Stimulated activated CD8-positive, alpha-beta memory T cell treated with anti-CD3 and anti-CD28 coated beads, Interleukin-12 subunit alpha, Interleukin-12 subunit beta, amount 100 ng/mL, for 1 hour (primary cell): ENCODE results near the gene EHMT2.
"Not testable (repeated sequence)": the region's sequence is repeated elsewhere in the genome, so short reads cannot be mapped to it uniquely, and the experiment has no call there.

Experiments
- DNase-seq: peaks from one replicate; pipeline ENCODE4 v3.0.0-alpha.2; 2020; ENCODE audit warnings: low read depth

EHMT2 gene

DNA sequence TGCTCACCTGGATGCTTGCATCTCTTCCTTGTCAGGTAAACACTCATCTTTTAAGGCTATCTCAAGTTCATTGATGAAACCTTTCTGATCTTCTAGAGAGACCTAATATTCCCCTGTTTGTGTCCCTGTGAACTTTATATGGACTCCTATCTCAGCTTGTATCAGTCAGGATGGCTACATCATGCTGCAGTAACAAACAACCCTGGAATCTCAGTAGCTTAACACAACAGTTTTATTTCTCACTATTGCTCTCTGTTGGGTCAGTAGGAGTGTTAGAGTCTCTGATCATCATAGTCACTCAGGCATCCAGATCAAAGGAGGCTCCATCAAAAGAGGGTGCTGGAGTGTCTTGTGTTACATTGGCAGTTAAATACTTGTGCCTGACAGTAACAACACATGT lies 17.9 kb upstream of the EHMT2 start:
- DNase-seq: no peak

DNA sequence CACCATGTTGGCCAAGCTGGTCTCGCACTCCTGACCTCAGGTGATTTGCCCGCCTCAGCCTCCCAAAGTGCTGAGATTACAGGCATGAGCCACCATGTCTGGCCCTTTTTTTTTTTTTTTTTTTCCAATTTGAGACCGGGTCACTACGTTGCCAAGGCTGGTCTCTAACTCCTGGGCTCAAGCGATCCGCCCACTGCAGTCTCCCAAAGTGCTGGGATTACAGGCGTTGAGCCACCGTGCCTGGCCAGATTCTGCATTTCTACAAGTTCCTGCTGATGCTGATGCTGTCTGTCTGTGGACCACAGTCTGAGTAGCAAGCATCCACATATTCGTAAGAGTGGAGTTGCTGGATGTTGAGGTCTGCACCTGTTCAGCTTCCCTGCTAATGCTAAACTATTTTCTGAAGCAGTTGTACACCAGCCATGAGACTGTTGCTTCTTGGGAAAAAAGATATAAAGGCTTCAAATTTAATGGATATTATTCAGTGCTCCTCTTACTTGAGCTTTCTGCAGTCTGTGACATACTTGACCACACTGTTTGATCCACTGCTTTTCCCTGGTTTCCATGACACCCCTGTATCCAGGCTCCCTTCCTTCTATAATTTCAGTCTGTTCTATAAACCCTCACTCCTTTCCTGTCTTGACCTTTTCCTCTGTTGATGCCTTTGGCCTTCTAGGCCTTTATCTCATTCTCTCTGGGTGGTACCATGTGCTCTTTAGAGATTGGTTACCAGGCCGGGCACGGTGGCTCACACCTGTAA lies 14.5 kb upstream of the EHMT2 start:
- DNase-seq: no peak

DNA sequence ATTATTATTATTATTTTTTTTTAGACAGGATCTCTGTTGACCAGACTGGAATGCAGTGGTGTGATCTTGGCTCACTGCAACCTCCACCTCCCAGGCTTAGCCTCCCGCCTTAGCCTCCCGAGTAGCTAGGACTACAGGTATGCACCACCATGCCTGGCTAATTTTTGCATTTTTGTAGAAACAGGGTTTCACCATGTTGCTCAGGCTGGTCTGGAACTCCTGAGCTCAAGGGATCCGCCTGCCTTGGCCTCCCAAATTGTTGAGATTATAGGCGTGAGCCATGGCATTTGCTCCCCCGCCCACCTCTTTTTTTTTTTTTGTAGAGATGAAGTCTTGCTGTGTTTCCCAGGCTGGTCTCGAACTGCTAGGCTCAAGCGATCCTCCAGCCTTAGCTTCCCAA lies 11.8 kb upstream of the EHMT2 start:
- not testable (repeated sequence) for DNase-seq

DNA sequence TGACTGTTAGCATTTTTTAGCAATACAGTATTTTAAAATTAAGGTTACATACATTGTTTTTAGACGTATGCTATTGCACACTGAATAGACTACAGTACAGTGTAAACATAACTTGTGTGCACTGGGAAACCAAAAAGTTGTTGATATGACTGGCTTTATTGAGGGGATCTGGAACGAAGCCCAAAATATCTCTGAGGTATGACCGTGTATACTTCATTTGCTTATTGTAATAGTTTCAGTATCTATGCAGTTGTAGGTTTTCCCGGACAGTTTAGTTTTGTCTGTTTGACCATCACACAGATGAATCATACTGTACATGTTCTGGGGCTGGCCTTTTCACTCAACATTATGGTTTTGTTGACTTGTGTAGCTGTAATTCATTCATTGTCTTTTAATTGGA lies 11.3 kb upstream of the EHMT2 start:
- no peak for DNase-seq

DNA sequence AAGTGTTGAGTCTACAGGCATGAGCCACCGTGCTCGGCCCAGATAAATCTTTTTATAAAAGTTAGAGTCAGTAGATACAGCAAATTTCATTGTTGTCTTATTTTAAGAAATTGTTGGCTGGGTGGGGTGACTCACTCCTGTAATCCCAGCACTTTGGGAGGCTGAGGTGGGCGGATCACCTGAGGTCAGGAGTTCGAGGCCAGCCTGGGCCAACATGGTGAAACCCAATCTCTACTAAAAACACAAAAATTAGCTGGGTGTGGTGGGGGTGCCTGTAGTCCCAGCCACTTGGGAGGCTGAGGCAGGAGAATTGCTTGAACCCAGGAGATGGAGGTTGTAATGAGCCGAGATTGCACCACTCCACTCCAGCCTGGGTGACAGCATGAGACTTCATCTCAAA lies 10.8 kb upstream of the EHMT2 start:
- not testable (repeated sequence) for DNase-seq

DNA sequence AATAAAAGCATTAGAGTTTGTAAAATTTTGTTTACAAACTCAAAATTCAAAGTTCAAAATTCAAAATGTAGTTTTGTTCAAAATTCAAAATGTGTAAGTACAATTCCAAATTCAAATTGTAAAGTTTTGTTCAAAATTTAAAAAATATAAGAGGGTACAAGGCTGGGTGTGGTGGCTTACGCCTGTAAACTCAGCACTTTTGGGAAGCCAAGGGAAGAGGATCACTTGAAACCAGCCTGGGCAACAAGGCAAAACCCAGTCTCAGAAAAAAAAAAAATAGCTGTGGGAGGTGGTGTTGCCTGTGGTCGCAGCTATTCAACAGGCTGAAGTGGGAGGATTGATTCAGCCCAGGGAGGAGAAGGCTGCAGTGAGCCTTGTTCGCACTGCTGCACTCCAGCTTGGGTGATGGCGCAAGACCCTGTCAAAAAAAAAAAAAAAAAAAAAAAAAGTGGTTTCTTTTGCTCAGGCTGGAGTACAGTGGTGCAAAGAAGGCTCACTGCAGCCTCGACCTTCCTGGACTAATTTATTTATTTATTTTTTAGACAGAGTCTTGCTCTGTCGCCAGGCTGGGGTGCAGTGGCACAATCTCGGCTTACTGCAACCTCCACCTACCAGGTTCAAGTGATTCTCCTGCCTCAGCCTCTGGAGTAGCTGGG lies 9.8 kb upstream of the EHMT2 start:
- DNase-seq: no peak

DNA sequence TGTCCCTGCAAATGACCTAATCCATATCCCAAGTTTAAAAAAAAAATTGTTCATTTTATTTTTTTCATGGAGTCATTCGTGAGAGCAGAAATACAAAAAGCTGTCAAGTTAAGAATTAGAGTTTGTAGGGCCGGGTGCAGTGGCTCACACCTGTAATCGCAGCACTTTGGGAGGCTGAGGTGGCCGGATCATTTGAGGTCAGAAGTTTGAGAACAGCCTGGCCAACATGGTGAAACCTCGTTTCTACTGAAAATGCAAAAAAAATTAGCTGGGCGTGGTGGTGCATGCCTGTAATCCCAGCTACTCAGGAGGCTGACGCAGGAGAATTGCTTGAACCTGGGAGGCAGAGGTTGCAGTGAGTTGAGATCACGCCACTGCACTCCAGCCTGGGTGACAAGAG lies 9.2 kb upstream of the EHMT2 start:
- not testable (repeated sequence) for DNase-seq

DNA sequence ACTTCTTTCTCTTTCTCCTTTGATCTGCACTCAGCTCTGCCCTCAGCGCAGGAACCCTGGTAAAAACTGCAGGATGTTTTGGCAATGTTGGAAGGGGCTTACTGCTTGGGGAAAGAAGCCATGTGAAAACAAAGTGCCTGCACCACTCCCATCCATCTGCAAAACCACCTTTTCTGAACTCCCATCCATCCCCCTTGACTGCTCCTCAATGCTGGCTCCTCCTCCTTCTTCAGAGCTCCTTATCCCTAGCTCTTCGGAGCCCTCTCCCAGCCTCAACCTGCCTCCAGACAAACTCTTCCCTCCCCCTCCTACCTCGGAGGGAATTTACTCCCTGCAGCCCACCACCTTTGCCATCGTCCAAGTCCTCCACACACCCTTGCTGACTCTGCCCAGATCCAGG lies 8.6 kb upstream of the EHMT2 start:
- no peak for DNase-seq

DNA sequence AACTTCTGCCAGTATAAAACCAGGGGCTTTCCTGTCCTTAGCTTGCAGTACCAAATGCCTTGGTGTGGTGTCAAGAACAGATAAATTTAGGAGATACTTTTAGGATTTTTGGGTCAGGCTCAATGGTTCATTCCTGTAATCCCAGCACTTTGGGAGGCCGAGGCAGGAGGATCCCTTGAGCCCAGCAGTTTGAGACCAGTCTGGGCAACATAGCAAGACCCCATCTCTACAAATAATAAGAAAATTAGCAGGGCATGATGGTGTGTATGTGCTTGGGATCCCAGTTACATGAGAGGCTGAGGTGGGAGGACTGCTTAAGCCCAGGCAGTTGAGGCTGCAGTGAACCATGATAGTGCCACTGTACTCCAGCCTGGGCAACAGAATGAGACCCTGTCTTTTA lies 7.5 kb upstream of the EHMT2 start:
- DNase-seq: no peak

DNA sequence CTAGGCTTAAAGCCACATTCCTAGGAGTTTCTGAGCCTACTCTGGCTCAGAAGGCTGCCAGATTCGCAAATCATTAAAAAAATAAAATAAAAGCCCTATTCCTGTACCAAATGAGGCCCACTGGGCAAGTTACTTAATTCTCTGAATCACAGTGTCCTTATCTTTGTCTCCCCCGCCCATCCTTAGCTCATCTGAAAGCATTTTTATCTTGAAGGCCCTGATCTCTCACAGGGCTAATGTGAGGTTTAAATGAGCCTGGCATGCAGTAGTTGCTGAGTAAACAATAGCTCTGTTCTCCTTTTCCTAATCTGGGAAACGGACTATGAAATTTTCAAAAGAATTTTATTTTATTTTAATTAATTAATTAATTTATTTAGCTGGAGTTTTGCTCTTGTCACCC lies 6.5 kb upstream of the EHMT2 start:
- DNase-seq: no peak

DNA sequence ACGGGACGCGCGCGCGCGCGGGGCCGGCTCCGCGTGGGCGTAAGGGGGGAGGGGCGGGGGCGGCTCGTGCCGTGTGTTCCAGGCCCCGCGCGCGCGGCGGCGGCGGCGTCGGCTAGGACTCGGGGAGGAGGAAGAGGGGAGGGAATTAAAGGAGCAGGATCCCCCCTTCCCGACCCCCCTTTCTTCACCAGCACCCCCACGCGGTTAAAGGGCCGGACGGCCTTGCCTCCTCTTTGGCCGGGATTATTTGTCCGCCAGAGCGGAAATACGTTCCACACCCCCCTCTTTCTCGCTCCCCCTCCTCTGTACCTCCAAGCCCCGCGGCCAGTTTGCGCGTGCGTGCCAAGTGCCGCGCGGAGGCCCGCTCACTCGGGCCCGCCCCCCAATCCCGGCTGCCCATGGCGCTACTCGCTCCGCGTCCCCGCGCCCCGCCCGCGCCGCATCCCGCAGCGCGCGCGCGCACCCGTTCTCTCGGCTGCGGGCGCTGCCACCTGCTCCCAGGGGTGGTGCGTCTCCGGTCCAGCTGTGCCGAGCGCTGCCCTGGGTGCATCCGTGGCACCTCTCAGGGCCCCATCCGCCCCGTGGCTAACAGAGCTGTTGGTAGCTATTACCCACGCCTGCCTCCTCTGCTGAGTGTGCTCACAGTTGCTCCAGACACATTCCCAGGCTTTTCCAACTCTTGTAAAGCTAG lies 4.6 kb upstream of the EHMT2 start, which contains the start of gene ZBTB12:
Gene ZBTB12 (minus strand): TSS at position 134 of the 691 bp plus-strand sequence. CDS start 781 bp downstream, outside the sequence.
- peak; percentile 64 for DNase-seq

DNA sequence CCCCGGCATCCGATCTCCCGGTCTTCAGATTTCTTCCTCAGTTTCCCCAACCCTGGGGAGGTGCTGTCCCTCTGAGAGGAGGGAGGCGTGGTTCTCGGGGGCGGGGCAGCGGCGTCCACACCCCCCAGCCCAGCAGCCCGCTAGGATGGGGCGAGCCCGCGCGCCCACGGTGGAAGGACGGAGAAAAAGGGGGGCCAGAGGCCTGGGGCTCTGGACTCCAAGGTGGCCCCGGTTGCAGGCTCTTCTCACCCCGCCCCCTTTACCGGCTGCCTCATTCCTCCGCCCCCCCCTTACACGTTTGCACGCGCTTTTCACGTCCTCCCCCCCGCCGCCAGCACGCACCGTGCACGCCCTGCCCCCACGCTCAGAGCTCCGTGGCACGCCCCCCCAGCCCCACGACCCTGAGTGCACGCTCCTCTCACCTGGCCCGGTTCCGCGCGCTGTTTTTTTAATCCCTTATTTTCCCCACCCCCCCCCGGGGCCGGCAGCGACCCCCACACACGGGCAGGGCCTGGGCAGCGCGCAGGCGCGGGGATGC lies 4.0 kb upstream of the EHMT2 start:
- DNase-seq: peak; percentile 42

DNA sequence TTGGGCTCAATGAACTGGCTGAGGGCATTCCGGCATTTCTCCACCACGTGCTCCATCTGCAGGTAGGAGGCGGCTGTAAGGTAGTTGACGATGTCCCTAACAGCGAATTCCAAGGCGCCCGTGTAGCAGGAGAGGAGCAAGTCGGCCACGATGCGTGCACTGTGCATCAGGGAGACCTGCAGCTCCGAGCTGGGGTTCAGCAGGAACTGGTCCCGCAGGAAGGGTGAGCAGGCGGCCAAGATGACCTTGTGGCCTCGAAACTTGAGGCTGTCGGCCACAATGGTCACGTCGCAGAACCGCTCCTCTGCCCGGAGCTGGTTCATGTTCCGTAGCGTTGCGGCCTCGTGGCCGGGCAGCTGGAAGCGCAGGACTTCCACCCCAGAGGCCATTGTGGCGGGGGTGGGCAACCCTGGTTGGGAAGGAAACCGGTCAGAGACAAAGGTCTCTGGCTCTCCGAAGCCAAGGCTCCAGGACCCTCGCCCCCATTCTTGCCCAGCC lies 3.5 kb upstream of the EHMT2 start:
- DNase-seq: no peak

DNA sequence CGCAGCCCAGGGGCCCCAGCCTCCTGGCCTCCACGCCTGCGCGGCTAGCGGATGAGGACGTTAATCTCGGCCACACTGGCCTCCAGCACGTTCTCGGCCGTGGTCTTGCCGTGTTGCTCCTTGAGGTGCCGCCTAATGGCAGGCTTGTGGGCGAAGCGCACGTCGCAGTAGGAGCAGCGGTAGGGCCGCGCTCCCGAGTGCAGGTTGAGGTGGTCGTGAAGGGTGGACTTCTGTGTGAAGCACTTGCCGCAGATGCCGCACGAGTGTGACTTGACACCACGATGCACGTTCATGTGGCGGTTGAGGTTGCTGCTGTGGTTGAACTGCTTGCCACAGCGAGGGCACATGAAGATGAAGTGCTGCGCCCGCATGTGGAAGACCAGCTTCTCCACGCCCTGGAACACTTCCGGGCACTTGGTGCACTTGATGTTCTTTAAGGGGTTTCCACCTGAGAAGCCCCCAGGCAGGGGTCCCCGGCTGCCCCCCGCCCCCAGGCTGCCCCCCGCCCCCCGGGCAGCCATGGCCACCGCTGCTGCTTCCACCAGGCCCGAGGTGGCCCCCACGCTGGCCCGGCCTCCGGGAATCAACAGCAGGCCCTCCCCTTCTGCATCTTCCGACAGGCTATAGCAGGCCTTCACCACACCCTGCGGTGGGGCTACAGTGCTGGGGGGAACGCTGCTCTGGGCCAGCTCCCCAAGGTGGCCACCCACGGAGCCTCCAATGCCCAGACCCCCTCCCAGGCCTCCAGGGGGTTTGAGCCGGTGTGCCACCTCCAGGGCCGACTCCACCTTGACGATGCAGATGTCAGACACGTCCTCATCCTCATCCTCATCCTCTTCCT lies 2.6 kb upstream of the EHMT2 start:
- DNase-seq: no peak

DNA sequence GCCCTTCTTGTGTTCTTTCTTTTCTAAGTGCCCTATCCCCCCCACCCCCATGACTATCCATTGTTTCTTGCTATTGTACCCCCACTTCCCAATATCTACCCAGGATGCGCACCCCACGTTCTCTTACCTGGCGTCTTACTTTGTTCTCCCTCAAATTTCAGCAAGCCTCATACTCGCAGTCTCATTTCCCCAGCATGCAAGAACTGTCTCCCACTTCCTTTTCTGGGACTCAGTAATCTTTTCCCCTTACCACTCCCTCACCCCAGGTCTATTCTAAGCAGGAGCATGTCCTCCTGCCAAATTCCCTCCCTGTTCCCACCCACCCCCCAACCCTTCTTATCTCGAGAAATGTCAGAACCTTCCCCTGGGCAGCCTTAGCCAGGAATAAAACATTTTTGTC lies 1.7 kb upstream of the EHMT2 start:
- DNase-seq: no peak

DNA sequence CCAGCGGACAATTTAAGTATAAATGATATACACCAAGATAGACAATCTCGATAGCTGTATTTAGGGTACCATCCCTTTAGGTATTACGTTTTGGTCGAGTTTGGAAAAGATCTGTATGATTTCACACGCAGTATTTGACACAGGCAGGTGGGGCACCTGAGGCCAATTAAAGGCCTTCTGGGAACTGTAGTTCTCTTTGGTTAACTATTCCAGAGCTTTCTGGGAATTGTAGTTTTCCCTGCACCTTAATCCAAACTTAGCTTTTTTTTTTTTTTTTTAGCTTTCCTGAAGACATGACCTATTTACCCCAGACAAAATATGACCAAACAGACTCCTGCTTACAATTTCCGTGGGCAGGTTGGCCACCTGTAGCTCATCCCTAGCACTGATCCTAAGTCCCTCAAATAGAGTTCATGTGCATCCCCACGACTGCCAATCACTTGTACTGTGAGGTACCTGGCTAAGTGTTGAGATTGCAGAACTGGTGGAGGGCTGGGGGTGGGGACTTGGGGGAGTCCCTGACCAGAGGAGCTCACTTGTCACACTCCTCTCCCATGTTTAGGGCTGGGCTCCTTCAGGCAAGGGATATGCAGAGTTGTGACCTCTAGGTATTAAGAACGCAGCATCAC lies 999 bp upstream of the EHMT2 start:
- DNase-seq: no peak

DNA sequence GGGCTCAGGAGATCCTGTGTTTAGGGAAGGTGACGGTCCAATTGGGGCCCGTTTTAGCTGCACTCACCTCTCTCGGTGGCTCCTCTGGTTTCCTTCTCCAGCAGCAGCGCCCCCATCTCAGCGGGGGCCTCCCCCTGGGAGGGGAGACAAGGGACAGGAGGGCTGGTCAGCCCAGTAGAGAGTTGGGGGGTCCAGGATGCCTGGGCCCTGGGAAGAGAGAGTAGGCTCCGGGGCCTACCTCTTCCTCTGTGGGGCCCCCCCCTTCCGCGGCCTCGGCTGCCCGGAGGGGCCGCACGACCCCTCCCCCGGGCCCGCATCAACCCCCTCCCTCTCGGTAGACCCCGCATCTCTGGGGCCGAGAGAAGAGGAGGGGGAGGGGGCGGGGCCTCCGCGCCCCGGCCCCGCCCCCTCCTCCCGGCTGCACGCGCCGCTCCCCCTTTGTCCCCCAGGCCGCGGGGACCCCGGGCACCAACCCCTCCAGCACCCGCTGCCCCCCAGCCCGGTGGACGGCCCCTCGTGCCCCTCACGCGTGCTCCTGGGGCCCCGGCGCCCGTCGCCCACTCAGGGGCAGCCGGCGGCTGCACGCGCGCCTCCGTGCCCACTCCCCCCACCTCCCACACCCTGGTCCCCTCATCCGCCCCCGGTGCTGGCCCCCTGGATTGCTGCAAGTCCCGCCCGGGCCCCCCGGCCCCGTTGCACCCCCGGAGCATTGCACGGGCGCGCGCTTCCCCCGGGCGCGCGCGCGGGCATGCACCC lies 464 bp downstream of the EHMT2 start:
- DNase-seq: no peak

DNA sequence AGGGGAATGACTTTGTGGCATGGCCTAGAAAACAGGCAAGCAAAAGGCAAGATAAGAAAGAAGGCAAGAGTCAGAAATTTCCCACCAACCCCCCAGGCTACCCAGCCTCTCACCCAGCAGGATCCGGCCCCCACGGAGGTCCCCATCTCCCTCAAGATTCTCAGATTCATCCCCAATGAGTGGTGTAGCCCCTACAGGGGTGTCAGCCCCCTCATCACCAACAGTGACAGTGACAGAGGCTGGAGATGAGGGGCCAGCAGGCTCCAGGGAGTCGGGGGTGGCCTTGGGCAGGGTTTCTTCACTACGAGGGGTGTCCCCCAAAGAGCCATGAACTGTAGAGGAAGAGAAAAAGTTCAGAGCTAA lies 1.0 kb downstream of the EHMT2 start:
- DNase-seq: no peak

DNA sequence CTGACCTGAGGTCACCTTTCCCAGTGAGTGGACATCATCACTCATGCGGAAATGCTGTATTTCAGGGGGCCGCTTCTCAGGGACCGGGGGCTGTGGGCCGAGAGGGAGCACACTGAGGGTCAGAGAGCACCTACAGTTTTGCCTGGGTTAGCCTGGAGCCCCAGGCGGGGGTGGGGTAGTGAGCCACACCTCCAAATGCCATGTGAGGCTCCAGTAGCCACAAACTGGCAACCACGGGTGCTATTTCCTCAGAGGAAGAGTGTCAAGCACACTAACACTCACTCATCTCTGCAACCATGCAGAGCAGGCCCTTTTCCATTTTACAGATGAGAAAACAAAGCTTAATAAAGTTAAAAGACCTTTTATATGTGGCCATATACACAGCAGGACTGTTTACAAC lies 4.7 kb downstream of the EHMT2 start:
- DNase-seq: no peak

DNA sequence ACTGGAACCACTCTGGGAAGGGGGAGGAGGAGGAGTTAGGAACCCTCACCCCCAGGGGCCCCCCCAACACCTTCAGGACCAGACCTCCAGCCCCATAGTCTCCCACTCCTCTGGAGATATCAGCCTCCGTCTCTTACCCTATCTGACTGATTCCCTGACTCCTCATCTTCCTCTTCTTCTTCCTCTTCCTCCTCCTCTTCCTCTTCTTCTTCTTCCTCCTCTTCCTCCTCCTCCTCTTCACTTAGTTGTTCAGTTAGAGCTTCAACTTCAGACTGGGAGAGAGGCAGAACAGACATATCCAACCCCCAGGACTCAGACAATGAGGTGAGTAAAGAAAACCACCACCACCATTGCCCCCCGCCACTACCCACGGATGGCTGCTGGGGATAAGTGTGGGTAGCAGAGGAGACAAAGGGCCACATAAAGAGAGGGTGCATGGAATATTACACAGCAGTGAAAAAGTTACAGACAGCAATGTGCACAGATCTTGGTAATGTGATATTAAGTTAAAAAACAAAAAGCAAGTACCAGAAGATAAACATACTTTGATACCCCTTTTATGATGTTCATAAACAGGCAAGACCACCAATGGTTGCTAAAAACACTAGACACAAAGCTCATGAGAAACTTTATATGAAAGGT lies 8.0 kb downstream of the EHMT2 start:
- no peak for DNase-seq
